ENCODE measurements around the gene NPAS4.
"Not testable (repeated sequence)": the region's sequence is repeated elsewhere in the genome, so short reads cannot be mapped to it uniquely, and the experiment has no call there.

NPAS4 gene

GRCh38 chr11:66373690-66374287 lies 47.0 kb upstream of the NPAS4 start:
- not testable (repeated sequence) for H2BK5ac ChIP-seq (ENCODE audit: low read depth, low read length, poor library complexity, severe bottlenecking); H3K4me2 ChIP-seq (ENCODE audit: low read length, poor library complexity, severe bottlenecking); H3K23ac ChIP-seq (ENCODE audit: low read length in 2 of 2); H4K91ac ChIP-seq (ENCODE audit: low read length); H2BK120ac ChIP-seq (ENCODE audit: low read depth, low read length); H3K79me1 ChIP-seq (replicated peaks; ENCODE audit: low read length, poor library complexity, severe bottlenecking); H3K36me3 ChIP-seq (ENCODE audit: control insufficient read depth in 1 of 2, insufficient read depth in 2 of 2, low read depth in 1 of 2, low read length in 2 of 2); H2AFZ ChIP-seq (ENCODE audit: low read depth, low read length); H2BK15ac ChIP-seq (ENCODE audit: low read depth, poor library complexity, severe bottlenecking); H3K4me3 ChIP-seq (ENCODE audit: insufficient read depth in 1 of 2, low read depth in 1 of 2, low read length in 2 of 2); H3K9me3 ChIP-seq (ENCODE audit: control insufficient read depth, low read length); H2AK5ac ChIP-seq (ENCODE audit: low read length, severe bottlenecking); H4K8ac ChIP-seq (ENCODE audit: low read length); H3K18ac ChIP-seq (ENCODE audit: low read depth in 1 of 2, low read length in 2 of 2); H3K4ac ChIP-seq (ENCODE audit: low read depth in 1 of 2, low read length in 2 of 2); H3K14ac ChIP-seq (ENCODE audit: low read length in 2 of 2); H3K9ac ChIP-seq (ENCODE audit: low read length); DNase-seq; H2BK12ac ChIP-seq (ENCODE audit: low read length in 2 of 2); H3K27ac ChIP-seq (ENCODE audit: low read length, poor library complexity, severe bottlenecking)
- Histone ChIP-seq H3K4me1 (ENCODE audit: control insufficient read depth, insufficient read depth, low read depth, low read length) (peaks cover 26% of the 10 kb centered on the region), H3K27me3 (ENCODE audit: control insufficient read depth in 1 of 2, insufficient read depth in 1 of 2, low read length in 2 of 2) (peaks cover 0 to 27% of the 10 kb centered on the region in 2 experiments)
- WGBS, result 90% methylated on average over 8 of the region's 9 CpGs

- not testable (repeated sequence) for H3K14ac ChIP-seq (ENCODE audit: low read length in 2 of 2); H2BK120ac ChIP-seq (ENCODE audit: low read depth, low read length); H4K91ac ChIP-seq (ENCODE audit: low read length); H3K4me2 ChIP-seq (ENCODE audit: low read length, poor library complexity, severe bottlenecking); H2AFZ ChIP-seq (ENCODE audit: low read depth, low read length); H3K18ac ChIP-seq (ENCODE audit: low read depth in 1 of 2, low read length in 2 of 2); H2BK12ac ChIP-seq (ENCODE audit: low read length in 2 of 2); H2BK5ac ChIP-seq (ENCODE audit: low read depth, low read length, poor library complexity, severe bottlenecking); H3K79me1 ChIP-seq (replicated peaks; ENCODE audit: low read length, poor library complexity, severe bottlenecking); H2AK5ac ChIP-seq (ENCODE audit: low read length, severe bottlenecking); H4K8ac ChIP-seq (ENCODE audit: low read length); DNase-seq; H3K4me3 ChIP-seq (ENCODE audit: insufficient read depth in 1 of 2, low read depth in 1 of 2, low read length in 2 of 2); H2BK15ac ChIP-seq (ENCODE audit: low read depth, poor library complexity, severe bottlenecking); H3K27ac ChIP-seq (ENCODE audit: low read length, poor library complexity, severe bottlenecking); H3K4me1 ChIP-seq (ENCODE audit: control insufficient read depth, insufficient read depth, low read depth, low read length); H3K4ac ChIP-seq (ENCODE audit: low read depth in 1 of 2, low read length in 2 of 2); H3K9ac ChIP-seq (ENCODE audit: low read length); H3K36me3 ChIP-seq (ENCODE audit: control insufficient read depth in 1 of 2, insufficient read depth in 2 of 2, low read depth in 1 of 2, low read length in 2 of 2); H3K9me3 ChIP-seq (ENCODE audit: control insufficient read depth, low read length); H3K23ac ChIP-seq (ENCODE audit: low read length in 2 of 2)
- 52% methylated on average over 7 of the region's 7 CpGs for WGBS
- peaks cover 0 to 10% of the 10 kb centered on the region in 2 experiments for H3K27me3 ChIP-seq (ENCODE audit: control insufficient read depth in 1 of 2, insufficient read depth in 1 of 2, low read length in 2 of 2)
Observed at GRCh38 chr11:66380264-66380663, 40.6 kb upstream of the NPAS4 start.

GRCh38 chr11:66384316-66384715 lies 36.5 kb upstream of the NPAS4 start:
- H2BK12ac ChIP-seq (ENCODE audit: low read length in 2 of 2); H4K91ac ChIP-seq (ENCODE audit: low read length); H2BK120ac ChIP-seq (ENCODE audit: low read depth, low read length); H3K4me1 ChIP-seq (ENCODE audit: control insufficient read depth, insufficient read depth, low read depth, low read length); H3K36me3 ChIP-seq (ENCODE audit: control insufficient read depth in 1 of 2, insufficient read depth in 2 of 2, low read depth in 1 of 2, low read length in 2 of 2); H4K8ac ChIP-seq (ENCODE audit: low read length); H2AK5ac ChIP-seq (ENCODE audit: low read length, severe bottlenecking); H3K4me2 ChIP-seq (ENCODE audit: low read length, poor library complexity, severe bottlenecking); H3K27ac ChIP-seq (ENCODE audit: low read length, poor library complexity, severe bottlenecking); H3K27me3 ChIP-seq (ENCODE audit: control insufficient read depth in 1 of 2, insufficient read depth in 1 of 2, low read length in 2 of 2); H2BK15ac ChIP-seq (ENCODE audit: low read depth, poor library complexity, severe bottlenecking); H2AFZ ChIP-seq (ENCODE audit: low read depth, low read length); H3K9ac ChIP-seq (ENCODE audit: low read length); H3K23ac ChIP-seq (ENCODE audit: low read length in 2 of 2); H3K14ac ChIP-seq (ENCODE audit: low read length in 2 of 2); H3K18ac ChIP-seq (ENCODE audit: low read depth in 1 of 2, low read length in 2 of 2); H3K4me3 ChIP-seq (ENCODE audit: insufficient read depth in 1 of 2, low read depth in 1 of 2, low read length in 2 of 2); H2BK5ac ChIP-seq (ENCODE audit: low read depth, low read length, poor library complexity, severe bottlenecking); H3K4ac ChIP-seq (ENCODE audit: low read depth in 1 of 2, low read length in 2 of 2); H3K9me3 ChIP-seq (ENCODE audit: control insufficient read depth, low read length); DNase-seq; H3K79me1 ChIP-seq (replicated peaks; ENCODE audit: low read length, poor library complexity, severe bottlenecking): not testable (repeated sequence)
- WGBS, result 97% methylated on average over 13 of the region's 13 CpGs

GRCh38 chr11:66386171-66387069 lies 34.4 kb upstream of the NPAS4 start:
- peak overlapping the region in 1 of 2 experiments; percentile 72 for H3K4me3 ChIP-seq (ENCODE audit: insufficient read depth in 1 of 2, low read depth in 1 of 2, low read length in 2 of 2)

More at GRCh38 chr11:66386171-66387069, 34.4 kb upstream of the NPAS4 start:
- no peak overlapping the region for H2AK5ac ChIP-seq (ENCODE audit: low read length, severe bottlenecking)
- WGBS, result 10% methylated on average over 18 of the region's 20 CpGs
- H3K36me3 ChIP-seq (ENCODE audit: control insufficient read depth in 1 of 2, insufficient read depth in 2 of 2, low read depth in 1 of 2, low read length in 2 of 2), result no peaks in the 10 kb centered on the region
- peak overlapping the region in 1 of 2 experiments; percentile 62 for H3K18ac ChIP-seq (ENCODE audit: low read depth in 1 of 2, low read length in 2 of 2)
- no peak overlapping the region for H4K91ac ChIP-seq (ENCODE audit: low read length)
- H2BK5ac ChIP-seq (ENCODE audit: low read depth, low read length, poor library complexity, severe bottlenecking), result no peak overlapping the region
- no peak overlapping the region for H3K4ac ChIP-seq (ENCODE audit: low read depth in 1 of 2, low read length in 2 of 2)
- H3K23ac ChIP-seq (ENCODE audit: low read length in 2 of 2), result no peak overlapping the region
- H3K4me2 ChIP-seq (ENCODE audit: low read length, poor library complexity, severe bottlenecking), result peak overlapping the region; percentile 65
- H3K9ac ChIP-seq (ENCODE audit: low read length), result peak overlapping the region; percentile 78
- H3K14ac ChIP-seq (ENCODE audit: low read length in 2 of 2), result no peak overlapping the region
- no peak overlapping the region for H2BK12ac ChIP-seq (ENCODE audit: low read length in 2 of 2)
- DNase-seq, result peak; percentile 86
- peaks cover 4% of the 10 kb centered on the region for H3K4me1 ChIP-seq (ENCODE audit: control insufficient read depth, insufficient read depth, low read depth, low read length)
- H3K27ac ChIP-seq (ENCODE audit: low read length, poor library complexity, severe bottlenecking), result no peak overlapping the region
- no peak overlapping the region for H2BK120ac ChIP-seq (ENCODE audit: low read depth, low read length)
- no peaks in the 10 kb centered on the region for H3K9me3 ChIP-seq (ENCODE audit: control insufficient read depth, low read length)
- H3K79me1 ChIP-seq (replicated peaks; ENCODE audit: low read length, poor library complexity, severe bottlenecking), result no peaks in the 10 kb centered on the region
- H2BK15ac ChIP-seq (ENCODE audit: low read depth, poor library complexity, severe bottlenecking), result no peak overlapping the region
- no peak overlapping the region for H4K8ac ChIP-seq (ENCODE audit: low read length)
- H2AFZ ChIP-seq (ENCODE audit: low read depth, low read length), result peak overlapping the region; percentile 69
- H3K27me3 ChIP-seq (ENCODE audit: control insufficient read depth in 1 of 2, insufficient read depth in 1 of 2, low read length in 2 of 2), result peaks cover 0 to 16% of the 10 kb centered on the region in 2 experiments
